ENCODE data around the gene RNF128. TPM values are rescaled to one million over a fixed set of nuclear protein-coding genes. Genes with fewer than 3 reads are reported as not detected.

Gene RNF128, protein sequence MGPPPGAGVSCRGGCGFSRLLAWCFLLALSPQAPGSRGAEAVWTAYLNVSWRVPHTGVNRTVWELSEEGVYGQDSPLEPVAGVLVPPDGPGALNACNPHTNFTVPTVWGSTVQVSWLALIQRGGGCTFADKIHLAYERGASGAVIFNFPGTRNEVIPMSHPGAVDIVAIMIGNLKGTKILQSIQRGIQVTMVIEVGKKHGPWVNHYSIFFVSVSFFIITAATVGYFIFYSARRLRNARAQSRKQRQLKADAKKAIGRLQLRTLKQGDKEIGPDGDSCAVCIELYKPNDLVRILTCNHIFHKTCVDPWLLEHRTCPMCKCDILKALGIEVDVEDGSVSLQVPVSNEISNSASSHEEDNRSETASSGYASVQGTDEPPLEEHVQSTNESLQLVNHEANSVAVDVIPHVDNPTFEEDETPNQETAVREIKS
- total RNA-seq, result not detected in 2 replicates

DNA sequence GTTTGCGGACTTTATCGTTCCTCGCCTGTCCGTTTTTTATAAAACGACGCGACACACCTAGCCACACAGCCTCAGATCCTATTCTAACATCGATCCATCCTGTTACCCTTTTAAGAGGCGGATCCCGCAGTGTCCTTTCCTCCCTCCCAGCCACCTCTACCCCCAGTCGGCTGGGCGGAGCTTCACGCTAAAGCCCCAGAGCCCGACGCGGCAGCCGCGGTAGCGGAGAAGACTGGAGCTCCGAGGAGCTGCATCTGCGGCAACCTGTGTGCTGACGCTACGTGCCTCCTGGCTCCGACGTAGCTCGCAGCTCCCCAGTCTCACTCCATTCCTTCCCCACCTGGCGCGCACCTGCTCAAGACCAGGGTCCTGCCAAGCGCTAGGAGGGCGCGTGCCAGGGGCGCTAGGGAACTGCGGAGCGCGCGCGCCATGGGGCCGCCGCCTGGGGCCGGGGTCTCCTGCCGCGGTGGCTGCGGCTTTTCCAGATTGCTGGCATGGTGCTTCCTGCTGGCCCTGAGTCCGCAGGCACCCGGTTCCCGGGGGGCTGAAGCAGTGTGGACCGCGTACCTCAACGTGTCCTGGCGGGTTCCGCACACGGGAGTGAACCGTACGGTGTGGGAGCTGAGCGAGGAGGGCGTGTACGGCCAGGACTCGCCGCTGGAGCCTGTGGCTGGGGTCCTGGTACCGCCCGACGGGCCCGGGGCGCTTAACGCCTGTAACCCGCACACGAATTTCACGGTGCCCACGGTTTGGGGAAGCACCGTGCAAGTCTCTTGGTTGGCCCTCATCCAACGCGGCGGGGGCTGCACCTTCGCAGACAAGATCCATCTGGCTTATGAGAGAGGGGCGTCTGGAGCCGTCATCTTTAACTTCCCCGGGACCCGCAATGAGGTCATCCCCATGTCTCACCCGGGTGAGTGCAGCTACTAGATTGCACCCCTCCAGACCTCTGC lies at the start of gene RNF128:
Gene RNF128 (plus strand): TSS at position 217 of the 953 bp plus-strand sequence. CDS start 213 bp downstream, at position 430.

DNA sequence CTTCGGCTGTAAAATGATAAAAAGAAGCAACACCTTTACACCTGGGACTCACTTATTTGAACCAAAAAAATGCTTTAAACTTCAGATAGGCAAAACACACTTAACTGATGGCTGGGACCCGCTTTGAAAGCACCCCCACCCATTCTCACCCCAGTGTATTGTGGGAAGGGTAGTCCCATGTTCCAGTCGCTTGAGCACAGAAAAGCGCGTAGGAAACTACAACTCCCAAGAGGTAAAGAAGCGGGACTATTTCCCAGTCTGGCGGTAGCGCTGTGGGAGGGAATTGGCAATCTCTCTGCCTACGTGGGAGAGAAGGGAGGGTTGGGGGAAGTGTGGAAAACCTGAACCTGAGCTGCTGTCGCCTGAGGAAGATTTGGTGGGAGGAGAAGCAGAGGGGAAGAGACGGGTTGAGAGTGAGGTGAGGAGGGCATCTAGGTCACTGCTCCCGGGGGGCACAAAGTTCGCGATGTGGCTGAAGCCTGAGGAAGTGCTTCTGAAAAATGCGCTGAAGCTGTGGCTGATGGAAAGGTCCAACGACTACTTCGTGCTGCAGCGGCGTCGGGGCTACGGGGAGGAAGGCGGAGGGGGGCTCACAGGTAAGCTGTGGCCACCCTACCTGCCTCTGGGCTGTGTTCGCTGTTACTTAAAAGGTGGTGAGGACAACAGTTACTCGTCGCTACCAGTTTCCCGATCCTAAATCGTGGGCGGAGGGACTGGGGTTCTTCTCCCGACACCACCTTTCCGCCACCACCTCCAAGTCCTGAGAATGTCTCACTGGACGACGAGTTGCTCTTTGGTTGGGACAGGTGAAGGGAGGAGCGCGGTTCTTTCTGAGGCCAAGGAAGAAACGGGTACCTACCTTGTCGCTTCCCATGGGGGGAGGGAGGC lies 76.1 kb downstream of the RNF128 start, which contains the start of gene TBC1D8B:
Gene TBC1D8B (plus strand): TSS at position 286 of the 888 bp plus-strand sequence. CDS start 181 bp downstream, at position 467.

Other genes starting within 250 kb of the RNF128 start
- gene RADX, start 114.7 kb upstream of the RNF128 start, total RNA-seq, result 0.16 TPM in 1 of 2 replicates, not detected in the other
- gene TBC1D8B, start 76.0 kb downstream of the RNF128 start, total RNA-seq, result 12.8 and 13.0 TPM in 2 replicates
- gene RIPPLY1, start 176.6 kb downstream of the RNF128 start, total RNA-seq, result not detected in 2 replicates
- gene CLDN2, start 193.7 kb downstream of the RNF128 start, total RNA-seq, result not detected in 2 replicates